NCI-H128 (cell line): Measurements from ENCODE around the gene SAP30.

ENCODE experiments used
- DNase-seq: peaks from one replicate; lab custom pipeline; 2025; ENCODE audit not compliant: unreplicated experiment; lab: John Stamatoyannopoulos, UW

Gene SAP30

GRCh38 chr4:173367285-173367684 is 3.5 kb upstream of the SAP30 start:
- DNase-seq: no peak

- no peak for DNase-seq
These were observed 2.8 kb upstream of the SAP30 start for GRCh38 chr4:173367946-173368345.

GRCh38 chr4:173370130-173370476 is 651 bp upstream of the SAP30 start:
- no peak for DNase-seq

- no peak for DNase-seq
These were observed 788 bp downstream of the SAP30 start for GRCh38 chr4:173371292-173372192.

- no peak for DNase-seq
These were observed 3.8 kb downstream of the SAP30 start for GRCh38 chr4:173374588-173374987.

GRCh38 chr4:173379929-173380328 is 9.2 kb downstream of the SAP30 start:
- DNase-seq: no peak

GRCh38 chr4:173380987-173381386 is 10.2 kb downstream of the SAP30 start:
- no peak for DNase-seq

- no peak for DNase-seq
These were observed 10.9 kb downstream of the SAP30 start for GRCh38 chr4:173381610-173382009.

GRCh38 chr4:173382349-173382748 is 11.6 kb downstream of the SAP30 start:
- DNase-seq: no peak

- no peak for DNase-seq
These were observed 16.0 kb downstream of the SAP30 start for GRCh38 chr4:173386751-173387150.

GRCh38 chr4:173391701-173392100 is 20.9 kb downstream of the SAP30 start:
- DNase-seq: no peak

GRCh38 chr4:173397604-173398003 is 26.9 kb downstream of the SAP30 start:
- DNase-seq: no peak

- no peak for DNase-seq
These were observed 27.5 kb downstream of the SAP30 start for GRCh38 chr4:173398220-173398619.

GRCh38 chr4:173398779-173399415 is 28.1 kb downstream of the SAP30 start, which contains the start of gene SCRG1:
TSS of gene SCRG1 (minus strand) at chr4:173399116. CDS start at chr4:173391414, 7,702 bp downstream.
- no peak for DNase-seq

- no peak for DNase-seq
These were observed 30.3 kb downstream of the SAP30 start for GRCh38 chr4:173401063-173401462.

GRCh38 chr4:173403051-173403450 is 32.3 kb downstream of the SAP30 start:
- no peak for DNase-seq

- no peak for DNase-seq
These were observed 33.6 kb downstream of the SAP30 start for GRCh38 chr4:173404296-173404865.

GRCh38 chr4:173405840-173406606 is 35.3 kb downstream of the SAP30 start:
- no peak for DNase-seq

- no peak for DNase-seq
These were observed 39.3 kb downstream of the SAP30 start for GRCh38 chr4:173410079-173410478.

GRCh38 chr4:173411106-173411693 is 40.4 kb downstream of the SAP30 start:
- DNase-seq: no peak

- no peak for DNase-seq
These were observed 42.3 kb downstream of the SAP30 start for GRCh38 chr4:173413036-173413435.
